Measurements from ENCODE around the gene CHRNA4. TPM values are rescaled to one million over a fixed set of nuclear protein-coding genes. Genes with fewer than 3 reads are reported as not detected.
A peak's percentile ranks its signal among the peaks of the same experiment; 100 is the strongest.
"Not testable (repeated sequence)": the region's sequence is repeated elsewhere in the genome, so short reads cannot be mapped to it uniquely, and the experiment has no call there.

The CHRNA4 gene
- polyA plus RNA-seq, 4 donors: 1.6 to 24.5 (median 7.5) TPM

DNA sequence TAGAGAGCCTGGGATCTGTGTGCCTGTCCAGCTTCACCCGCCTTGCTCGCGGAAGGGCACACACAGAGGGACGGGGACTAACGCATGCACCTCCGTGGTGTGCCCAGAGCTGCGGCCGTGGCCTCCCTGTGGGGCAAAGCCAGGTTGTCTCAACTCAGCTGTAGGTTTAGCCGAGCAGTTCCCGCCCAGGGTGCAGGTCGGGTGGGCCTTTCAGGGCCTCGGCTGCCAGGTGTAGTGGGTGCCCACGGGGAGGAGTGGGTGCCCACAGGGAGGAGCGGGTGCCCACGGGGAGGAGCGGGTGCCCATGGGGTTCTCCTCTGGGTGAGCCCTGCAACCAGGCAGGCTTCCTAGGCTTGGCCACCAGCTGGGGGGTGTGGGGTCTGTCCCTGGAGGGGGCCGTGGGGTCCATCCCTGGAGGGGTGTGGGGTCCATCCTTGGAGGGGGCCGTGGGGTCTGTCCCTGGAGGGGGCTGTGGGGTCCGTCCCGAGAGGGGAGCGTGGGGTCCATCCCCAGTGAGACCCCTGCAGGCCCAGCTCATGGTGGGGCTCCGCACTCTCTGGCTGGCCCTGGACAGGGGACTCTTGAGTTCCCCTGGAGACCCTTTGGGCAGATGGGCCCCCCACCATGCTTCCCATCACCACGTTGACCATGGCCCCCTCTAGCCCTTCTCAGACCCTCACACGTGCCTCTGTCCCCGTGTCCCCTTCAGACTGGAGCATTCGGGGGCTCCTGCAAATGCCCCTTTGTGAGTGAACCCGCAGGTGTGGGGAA, 37.8 kb upstream of the CHRNA4 start:
- no peak for DNase-seq (ENCODE audit: low read depth in 4 of 4, low spot score in 3 of 4)

DNA sequence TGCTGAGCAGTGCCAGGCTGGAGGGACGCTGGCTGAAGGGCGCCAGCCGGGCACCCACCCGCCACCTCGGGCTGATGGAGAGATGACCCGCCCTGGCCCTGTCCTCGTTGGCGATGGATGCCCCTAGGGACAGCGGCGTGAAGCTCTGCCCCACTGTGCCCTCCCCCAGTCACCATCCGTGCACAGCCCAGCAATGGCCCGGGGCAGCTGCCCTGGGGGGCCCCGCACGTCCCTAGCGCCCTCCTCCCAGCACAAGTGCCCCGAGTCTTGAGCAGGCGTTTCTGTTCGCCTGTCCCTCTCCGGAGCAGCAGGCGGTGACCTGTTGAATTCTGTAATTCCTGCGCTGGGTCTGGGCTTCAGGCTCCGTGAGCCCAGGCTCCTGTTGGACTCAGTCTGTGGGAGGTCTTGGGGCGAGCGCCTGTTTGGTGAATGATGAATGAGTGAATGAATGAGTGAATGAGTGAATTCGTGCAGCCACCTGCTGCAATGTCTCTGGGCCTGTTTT, 36.8 kb upstream of the CHRNA4 start:
- no peak for DNase-seq (ENCODE audit: low read depth in 4 of 4, low spot score in 3 of 4)

DNA sequence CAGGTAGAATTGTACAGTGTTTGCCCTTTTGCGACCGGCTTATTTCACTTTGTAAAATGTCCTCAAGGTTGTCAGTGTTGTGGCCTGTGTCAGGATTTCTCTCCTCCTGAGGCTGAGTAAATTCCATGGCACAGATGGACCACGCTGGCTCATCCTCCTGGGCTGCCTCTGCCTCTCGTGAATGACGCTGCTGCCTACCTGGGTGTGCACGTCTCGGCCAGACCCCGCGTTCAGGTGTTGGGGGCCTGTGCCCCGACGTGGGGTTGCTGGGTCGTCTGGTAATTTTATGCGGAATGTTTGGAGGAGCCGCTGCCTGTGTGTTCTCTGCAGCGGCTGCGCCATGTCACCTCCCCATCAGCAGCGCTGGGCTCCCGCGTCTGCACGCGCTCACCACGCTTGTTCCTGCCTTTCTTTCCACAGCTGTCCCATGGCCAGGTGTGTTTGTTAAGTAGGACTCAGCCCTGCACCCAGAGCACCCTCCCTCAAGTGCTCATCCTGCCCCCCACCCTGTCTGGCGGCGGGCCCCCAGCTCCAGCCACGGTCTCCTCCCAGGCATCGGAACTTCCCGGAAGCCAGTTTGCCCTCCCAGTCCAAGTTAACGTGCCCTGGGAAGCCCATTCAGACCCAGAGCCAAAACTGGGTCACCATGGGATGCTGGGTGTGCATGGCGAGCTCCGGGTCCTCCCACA, 36.1 kb upstream of the CHRNA4 start:
- no peak for DNase-seq (ENCODE audit: low read depth in 4 of 4, low spot score in 3 of 4)

DNA sequence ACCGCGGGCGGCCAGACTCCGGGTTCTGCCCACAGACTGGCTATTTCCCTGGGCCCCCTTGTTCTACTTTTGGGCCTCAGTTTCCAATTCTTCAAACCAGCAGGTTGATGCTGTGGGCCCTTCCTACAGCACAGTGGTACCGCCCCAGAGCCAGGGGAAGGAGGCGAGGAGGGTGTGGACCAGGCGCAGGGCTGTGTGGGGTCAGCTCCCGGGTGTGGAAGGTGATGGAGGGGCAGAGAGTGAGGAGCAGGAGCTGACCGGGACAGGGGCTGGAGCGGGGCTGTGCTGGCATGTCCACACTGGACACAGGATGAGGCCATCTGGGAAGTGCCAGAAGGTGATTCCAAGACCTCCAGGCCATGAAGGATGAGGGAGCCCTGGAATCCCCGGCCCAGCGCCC, 35.2 kb upstream of the CHRNA4 start:
- no peak for DNase-seq (ENCODE audit: low read depth in 4 of 4, low spot score in 3 of 4)

DNA sequence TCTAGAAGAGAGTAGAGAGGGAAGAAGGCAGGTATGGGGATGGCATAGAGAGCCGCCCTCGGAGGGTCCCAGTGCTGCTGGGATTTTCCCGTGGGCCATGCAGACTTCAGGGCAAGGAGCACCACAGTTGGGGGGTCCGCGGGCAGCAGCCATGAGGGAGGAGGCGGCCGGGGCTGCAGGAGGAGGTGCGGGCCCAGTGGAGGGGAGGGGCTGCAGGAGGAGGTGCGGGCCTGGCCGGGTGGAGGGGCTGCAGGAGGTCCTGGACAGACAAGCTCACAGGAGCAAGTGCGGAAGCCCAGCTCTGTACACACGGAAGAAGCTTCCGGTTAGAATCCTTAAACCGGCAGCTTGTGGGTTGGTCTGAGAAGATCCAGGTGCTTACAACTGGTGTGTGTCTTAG, 34.6 kb upstream of the CHRNA4 start:
- no peak for DNase-seq (ENCODE audit: low read depth in 4 of 4, low spot score in 3 of 4)

DNA sequence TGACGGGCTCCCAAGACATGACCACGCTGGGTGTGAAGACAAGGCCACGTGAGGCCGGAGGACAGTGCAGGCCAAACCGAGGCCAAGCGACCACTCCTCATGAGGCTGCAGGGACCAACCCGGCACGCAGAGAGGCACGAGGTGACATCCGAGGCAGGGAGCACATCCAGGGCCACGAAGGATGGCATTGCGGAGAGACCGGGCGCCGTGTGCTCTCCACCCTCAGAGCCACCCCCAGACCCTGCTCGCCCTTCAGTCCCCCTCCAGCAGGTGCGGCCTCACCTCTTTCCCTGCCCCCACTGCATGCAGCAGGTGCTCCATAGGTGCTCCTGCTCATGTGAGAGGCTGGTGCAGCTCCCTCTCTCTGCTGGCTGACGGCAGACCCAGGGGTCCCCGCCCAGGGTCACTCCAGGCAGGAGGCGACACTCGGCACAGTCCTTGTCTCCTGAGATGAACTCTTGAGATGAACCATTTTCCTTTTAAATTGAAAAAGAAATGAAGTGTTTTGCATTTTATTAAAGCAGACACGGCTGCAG, 33.8 kb upstream of the CHRNA4 start:
- DNase-seq (ENCODE audit: low read depth in 4 of 4, low spot score in 3 of 4): no peak

DNA sequence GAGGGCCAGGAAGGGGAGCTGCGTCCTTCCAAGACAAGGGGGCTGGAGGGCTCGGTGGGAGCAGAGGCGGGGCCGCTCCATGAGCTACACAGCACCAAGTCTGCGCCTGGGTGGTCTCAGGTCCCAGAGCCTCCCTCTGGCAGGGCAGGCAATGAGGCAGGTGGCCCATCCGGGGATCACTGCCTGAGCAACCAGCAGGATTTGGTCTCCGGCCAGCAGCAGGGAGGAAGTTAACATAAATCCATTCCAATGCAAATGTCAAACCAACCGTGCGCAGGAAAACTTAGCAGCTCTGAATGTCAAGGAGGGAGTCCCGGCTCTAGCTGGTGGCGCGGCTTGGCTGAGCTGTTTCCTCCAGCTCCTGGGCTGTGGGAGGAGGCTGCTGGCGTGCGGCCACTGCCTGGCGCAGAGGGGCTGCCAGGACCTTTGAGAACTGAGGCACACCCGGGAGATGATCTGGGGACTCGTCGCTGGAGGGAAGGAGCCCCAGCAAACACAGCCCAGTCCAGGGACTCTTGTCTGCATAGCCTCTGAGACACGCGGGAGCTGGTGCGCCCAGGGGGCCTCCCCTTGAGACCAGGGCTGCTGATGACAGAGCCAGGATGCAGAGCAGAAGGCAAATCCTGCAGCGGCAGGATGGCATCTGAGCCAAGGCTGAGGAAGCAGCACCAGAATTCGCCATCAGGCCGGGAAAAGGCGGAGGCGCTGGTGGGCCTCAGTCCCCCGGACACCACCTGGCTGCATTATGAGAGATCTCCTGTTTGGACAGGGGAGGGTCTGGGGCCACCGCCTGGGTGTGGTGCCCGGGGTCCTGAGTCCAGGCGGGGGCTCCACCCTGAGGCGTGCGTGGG, 33.1 kb upstream of the CHRNA4 start:
- peak; percentile 58 to 80 (median 66) for DNase-seq (ENCODE audit: low read depth in 4 of 4, low spot score in 3 of 4)

DNA sequence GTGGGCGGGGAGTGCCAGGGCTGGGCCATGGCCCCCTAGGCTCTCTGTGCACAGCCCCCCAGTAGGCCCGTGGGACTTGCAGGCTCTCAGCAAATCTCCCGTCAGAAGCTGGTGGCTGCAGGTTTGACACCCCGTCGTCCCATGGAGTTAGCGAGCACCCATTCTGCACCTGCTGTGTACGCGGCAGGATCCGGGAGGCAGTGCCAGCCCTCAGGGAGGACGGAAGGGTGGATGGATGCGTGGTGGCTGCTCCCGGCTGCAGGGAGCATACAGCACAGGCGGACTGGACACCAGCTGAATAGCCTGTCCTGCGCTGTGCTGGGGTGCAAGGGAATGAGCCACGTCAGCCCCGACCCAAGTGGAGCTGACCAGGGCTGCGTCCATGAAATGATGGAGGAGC, 32.4 kb upstream of the CHRNA4 start:
- DNase-seq (ENCODE audit: low read depth in 4 of 4, low spot score in 3 of 4): no peak

DNA sequence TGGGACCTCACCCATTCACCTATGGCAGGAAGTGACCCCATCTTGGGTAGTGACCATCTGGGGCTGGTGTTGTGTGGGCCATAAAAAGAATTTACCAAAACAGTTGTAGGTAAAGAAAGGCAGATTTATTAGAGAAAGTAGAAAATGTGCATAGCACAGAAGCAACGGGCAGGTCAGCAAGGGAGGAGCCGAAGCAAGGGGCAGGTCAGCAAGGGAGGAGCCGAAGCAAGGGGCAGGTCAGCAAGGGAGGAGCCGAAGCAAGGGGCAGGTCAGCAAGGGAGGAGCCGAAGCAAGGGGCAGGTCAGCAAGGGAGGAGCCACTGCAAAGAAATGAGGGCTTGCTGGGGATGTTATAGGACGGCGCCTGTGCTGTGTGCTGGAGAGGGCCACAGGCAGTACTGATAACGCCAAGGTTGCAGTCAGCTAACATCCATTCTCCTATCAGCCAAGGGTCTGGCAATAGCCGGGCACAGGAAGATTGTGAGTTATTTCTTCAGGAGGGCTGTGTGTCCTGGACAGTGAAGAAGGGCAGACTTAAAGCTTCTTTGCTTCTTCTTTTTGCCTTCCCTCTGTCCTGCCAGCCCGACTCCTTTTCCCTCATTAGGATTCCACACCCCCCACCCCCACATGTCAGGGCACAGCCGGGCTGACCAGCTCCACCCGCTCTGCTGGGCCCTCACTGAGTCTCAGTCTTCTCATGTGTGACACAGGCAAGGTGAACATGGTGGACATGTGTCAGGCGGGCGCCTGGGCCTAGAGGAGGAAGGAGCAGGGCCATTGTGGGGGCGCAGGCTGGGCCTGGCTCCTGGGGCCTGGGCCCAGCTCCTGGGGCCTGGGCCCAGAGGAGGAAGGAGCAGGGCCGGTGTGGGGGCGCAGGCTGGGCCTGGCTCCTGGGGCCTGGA, 31.6 kb upstream of the CHRNA4 start:
- no peak for DNase-seq (ENCODE audit: low read depth in 4 of 4, low spot score in 3 of 4)

DNA sequence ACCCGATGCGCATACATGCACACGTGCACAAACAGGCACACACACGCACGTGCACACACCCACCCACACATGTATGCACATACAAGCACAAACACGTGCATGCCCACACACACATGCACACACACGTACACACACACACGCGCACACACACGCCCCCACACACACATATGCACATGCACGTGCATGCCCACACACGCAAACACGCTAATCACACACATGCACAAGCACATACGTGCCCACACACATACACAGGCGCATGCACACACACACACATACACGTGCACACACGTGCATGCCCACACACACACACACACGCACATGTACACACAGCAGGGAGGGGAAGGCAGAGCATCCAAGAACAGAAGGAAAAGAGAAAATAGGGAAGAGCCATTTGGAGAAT, 26.8 kb upstream of the CHRNA4 start:
- DNase-seq (ENCODE audit: low read depth in 4 of 4, low spot score in 3 of 4): no peak

DNA sequence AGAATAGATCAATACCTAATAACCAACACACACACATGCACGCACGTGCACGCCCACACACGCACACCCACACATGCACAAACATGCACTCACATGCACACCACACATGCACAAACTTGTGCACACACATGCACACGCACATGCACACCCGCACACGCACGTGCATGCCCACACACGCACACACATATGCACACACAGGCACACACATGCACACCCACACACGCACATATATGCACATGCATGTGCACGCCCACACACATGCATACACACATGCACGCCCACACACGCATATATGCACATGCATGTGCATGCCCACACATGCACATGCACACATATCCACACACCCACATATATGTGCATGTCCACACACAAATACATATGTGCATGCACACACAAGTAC, 26.2 kb upstream of the CHRNA4 start:
- DNase-seq (ENCODE audit: low read depth in 4 of 4, low spot score in 3 of 4): no peak

DNA sequence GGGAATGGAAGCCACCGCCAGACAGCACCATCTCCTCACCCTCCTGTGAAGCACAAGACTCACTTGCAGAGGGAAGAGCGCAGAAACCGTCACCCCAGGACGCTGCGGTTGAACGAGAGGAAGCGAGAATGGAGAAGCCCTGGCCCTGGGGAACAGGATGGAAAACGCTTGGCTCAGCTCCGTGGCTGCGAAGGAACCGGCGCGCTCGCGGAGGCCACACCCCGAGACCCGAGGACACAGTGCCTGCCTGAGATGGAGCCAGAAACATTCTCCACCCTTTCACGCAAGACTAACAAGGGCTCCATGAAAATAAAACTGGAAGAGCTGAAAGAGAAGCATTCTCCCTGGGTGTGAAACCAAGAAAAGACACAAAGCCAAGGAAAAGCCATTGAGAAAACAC, 25.3 kb upstream of the CHRNA4 start:
- no peak for DNase-seq (ENCODE audit: low read depth in 4 of 4, low spot score in 3 of 4)

DNA sequence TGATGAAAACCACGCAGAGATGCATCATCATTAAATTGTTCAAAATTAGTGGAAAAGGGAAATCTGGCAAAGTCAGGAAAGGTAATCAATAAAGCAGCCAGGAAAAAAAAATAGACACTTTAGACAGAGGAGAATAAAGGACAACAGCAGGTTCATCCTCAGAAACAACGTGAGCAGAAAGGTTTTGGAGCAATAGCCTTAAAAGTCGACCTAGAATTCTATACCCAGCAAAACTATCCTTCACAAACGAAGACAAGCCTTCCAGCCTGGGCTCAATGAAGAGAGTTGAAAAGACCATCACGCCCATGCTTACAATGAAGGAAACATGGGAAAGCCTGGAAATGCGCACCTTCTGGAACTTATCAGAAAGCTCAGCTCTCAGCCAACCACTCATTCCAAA, 24.7 kb upstream of the CHRNA4 start:
- DNase-seq (ENCODE audit: low read depth in 4 of 4, low spot score in 3 of 4): no peak

DNA sequence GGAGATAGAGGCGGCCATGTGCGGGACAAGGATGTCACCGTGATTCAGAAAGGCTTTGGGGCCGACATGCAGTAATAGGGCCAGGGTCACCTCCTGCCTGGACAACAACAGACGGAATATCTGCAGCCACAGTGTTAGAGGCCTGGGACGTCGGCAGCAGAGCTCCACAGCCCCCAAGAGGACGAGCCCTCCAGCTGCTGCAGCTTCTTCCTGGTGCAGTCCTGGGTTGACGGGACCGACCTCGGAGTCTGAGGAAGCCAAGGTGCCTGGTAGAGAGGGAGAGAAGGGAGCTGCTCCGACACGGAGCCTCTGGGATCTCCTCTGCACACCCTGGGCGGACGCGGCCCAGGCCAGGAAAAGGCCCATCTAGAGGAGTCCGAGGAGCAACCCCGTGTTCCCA, 23.2 kb upstream of the CHRNA4 start:
- DNase-seq (ENCODE audit: low read depth in 4 of 4, low spot score in 3 of 4): no peak

DNA sequence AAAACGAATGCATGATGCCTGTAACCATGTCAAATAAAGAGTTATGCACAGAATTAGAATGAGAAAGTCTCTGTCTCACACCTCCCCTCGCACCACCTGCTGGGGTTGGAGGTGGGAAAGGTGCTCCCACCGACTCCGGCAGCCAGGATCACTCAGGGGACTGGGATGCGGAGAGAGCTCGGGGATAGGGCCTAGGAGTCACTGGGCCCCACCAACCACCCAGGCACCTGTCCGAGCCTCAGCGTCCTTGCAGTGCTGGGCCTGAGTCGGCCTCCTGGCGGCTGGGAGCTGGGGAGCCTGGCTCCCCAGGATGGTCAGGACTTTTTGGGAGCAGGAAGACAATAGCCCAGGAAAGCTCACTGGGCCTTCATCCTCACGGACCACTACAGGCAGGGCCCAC, 22.4 kb upstream of the CHRNA4 start:
- DNase-seq (ENCODE audit: low read depth in 4 of 4, low spot score in 3 of 4): no peak

DNA sequence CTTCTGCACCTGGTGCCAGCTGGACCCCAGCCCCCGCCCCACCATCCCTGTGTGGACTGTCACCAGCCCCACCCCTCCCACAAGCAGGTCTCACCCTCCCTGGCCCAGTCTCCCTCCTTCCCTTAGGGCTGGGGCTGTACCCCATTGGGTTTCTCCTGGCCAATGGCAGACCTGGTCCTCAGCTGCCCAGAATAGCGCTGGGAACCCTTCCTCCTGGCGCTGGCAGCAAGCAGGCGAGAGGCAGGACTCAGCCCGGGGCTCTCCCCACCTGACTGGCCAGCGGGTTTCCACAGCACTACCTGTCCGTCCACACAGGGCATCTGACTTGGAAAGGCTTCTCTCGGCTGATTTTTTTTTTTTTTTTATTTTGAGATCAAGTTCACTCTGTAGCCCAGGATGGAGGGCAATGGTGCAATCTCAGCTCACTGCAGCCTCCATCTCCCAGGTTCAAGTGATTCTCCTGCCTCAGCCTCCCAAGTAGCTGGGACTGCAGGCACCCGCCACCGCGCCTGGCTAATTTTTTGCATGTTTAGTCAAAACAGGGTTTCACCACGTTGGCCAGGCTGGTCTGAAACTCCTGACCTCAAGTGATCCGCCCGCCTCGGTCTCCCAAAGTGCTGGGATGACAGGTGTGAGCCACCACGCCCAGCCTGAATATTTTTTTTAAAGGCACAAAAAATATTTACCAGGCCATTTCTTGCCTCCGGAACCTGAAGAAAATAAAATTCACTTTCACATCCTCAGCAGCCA, 21.6 kb upstream of the CHRNA4 start:
- no peak for DNase-seq (ENCODE audit: low read depth in 4 of 4, low spot score in 3 of 4)

DNA sequence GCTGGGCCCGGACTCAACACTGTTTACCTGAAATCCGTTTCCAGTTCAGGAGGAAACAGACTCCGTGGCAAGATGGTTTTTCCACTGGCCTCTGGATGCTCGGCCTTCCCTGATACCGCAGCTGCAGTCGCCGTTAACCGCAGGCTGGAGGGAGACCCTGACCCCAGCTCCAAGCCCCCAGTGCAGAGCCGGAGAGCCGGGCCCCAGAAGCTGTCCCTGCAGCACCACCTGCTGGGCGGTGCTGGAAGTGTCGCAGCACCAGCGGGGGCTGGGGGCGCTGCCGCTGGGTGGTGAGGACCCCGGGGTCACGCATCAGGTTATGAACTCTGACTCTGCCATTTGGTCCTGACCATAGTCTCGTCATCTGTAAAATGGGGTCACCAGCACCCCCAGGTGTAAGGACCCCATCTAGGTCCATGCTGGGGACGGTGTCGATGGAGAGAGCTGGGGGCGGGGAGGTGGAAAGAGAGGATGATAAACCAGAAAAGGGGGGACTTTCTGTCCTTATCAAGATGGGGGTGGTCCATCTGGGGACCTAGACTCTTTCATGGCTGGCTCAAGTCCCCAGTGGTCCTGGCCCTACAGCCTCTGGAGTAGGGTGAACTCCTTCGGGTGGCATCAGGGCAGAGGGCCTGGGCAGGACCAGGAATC, 20.8 kb upstream of the CHRNA4 start:
- no peak for DNase-seq (ENCODE audit: low read depth in 4 of 4, low spot score in 3 of 4)

DNA sequence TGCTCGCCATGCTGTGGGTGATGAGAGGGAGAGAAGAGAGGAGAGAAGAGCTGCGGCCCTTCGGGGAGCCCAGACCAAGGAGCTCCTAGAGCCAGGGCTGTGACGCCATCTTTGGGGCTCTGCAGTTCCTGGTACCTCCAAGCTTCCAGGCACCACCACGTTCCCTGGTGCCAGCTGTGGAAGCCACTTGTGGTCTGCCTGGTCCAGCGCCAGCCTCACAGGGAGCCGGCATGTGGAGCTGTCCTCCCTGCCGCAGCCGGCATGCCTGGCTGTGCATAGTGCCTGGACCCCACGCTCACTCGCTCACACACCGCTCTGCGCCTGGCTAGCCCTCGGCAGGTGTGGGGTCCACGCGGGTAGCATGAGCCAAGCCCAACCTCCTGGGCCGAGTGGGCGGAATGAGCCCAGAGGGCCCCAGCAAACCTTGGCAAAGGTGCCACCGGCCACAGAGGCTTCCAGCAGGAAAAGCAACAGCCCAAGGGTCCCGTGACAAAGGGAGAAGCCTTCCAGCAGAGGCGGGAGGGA, 19.3 kb upstream of the CHRNA4 start:
- no peak for DNase-seq (ENCODE audit: low read depth in 4 of 4, low spot score in 3 of 4)

DNA sequence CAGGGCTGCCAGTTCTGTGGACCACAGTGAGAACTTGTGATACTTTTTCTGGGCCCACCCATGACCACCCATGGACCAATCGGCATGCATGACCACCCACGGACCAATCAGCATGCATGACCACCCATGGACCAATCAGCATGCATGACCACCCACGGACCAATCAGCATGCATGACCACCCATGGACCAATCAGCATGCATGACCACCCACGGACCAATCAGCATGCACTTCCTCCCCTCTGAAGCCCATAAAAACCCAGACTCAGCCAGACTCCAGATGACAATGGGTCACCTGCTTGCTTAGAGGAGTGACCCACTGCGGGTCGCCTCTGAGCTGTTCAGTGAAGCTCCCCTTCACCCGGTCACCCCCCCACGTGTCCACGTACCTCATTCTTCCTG, 18.7 kb upstream of the CHRNA4 start:
- not testable (repeated sequence) for DNase-seq (ENCODE audit: low read depth in 4 of 4, low spot score in 3 of 4)

Measured in left renal pelvis (tissue), 4 donors.